Neuronal stem cell (in vitro differentiated cells): ENCODE data around the gene CEP85L.

Experiments used
- DNase-seq: peaks from one replicate; pipeline ENCODE4 v3.0.0-alpha.2; 2013; ENCODE audit warnings: low spot score
- H2AFZ ChIP-seq: one replicate; pipeline ENCODE4 v1.6.1; 2013; ENCODE audit warnings: mild to moderate bottlenecking, low read length, inconsistent platforms
- H2AK5ac ChIP-seq: 2 replicates; pipeline ENCODE4 v1.6.1; 2013; ENCODE audit warnings: low read depth, mild to moderate bottlenecking, inconsistent platforms, low read length, moderate library complexity, mixed read lengths
- H2BK120ac ChIP-seq: 2 replicates; pipeline ENCODE4 v1.6.1; 2013; ENCODE audit warnings: low read depth, mild to moderate bottlenecking, inconsistent platforms, low read length, moderate library complexity, mixed read lengths
- H2BK12ac ChIP-seq: one replicate; pipeline ENCODE4 v1.6.1; 2013; ENCODE audit warnings: low read length, inconsistent platforms
- H2BK15ac ChIP-seq: 2 replicates; pipeline ENCODE4 v1.6.1; 2013; ENCODE audit warnings: mild to moderate bottlenecking, low read length, inconsistent platforms, mixed read lengths
- H2BK5ac ChIP-seq: one replicate; pipeline ENCODE4 v1.6.1; 2013; ENCODE audit warnings: inconsistent platforms, mild to moderate bottlenecking, low read length, moderate library complexity
- H3K14ac ChIP-seq: one replicate; pipeline ENCODE4 v1.6.1; 2013; ENCODE audit warnings: low read length, inconsistent platforms
- H3K18ac ChIP-seq: 2 replicates; pipeline ENCODE4 v1.6.1; 2013; ENCODE audit warnings: low read length, inconsistent platforms
- H3K23ac ChIP-seq: 2 replicates; pipeline ENCODE4 v1.6.1; 2013; ENCODE audit warnings: low read depth, mild to moderate bottlenecking, mixed read lengths, low read length, inconsistent platforms; ENCODE audit not compliant: poor library complexity
- H3K27ac ChIP-seq: replicated peaks from 3 replicates; pipeline ENCODE4 v1.5.1; 2013; ENCODE audit warnings: low read length, inconsistent platforms
- H3K27me3 ChIP-seq, 3 experiments: 2 replicates each; pipeline ENCODE4 v1.6.1; 2013; ENCODE audit warnings: low read length in 3 of 3, mild to moderate bottlenecking in 2 of 3, inconsistent platforms in 1 of 3, low read depth in 1 of 3, mixed read lengths in 1 of 3, moderate library complexity in 1 of 3; ENCODE audit not compliant: control insufficient read depth in 3 of 3, insufficient read depth in 3 of 3
- H3K36me3 ChIP-seq, 2 donors: replicated peaks in 1 of 2; 2 replicates each; pipeline ENCODE4 v1.6.1; 2013; ENCODE audit warnings: low read length in 2 of 2; ENCODE audit not compliant: control insufficient read depth in 2 of 2, insufficient read depth in 2 of 2
- H3K4ac ChIP-seq: 2 replicates; pipeline ENCODE4 v1.6.1; 2013; ENCODE audit warnings: inconsistent platforms, mild to moderate bottlenecking, low read length, moderate library complexity
- H3K4me1 ChIP-seq, 2 donors: 1 replicate in 1 of 2; 2 replicates in 1 of 2; pipeline ENCODE4 v1.6.1; 2013; ENCODE audit warnings: low read length in 2 of 2, low read depth in 1 of 2; ENCODE audit not compliant: control insufficient read depth in 2 of 2, insufficient read depth in 1 of 2
- H3K4me2 ChIP-seq: one replicate; pipeline ENCODE4 v1.6.1; 2013; ENCODE audit warnings: mild to moderate bottlenecking, low read length, inconsistent platforms; ENCODE audit not compliant: insufficient read depth, poor library complexity, severe bottlenecking
- H3K4me3 ChIP-seq, 2 donors: 2 replicates each; pipeline ENCODE4 v1.5.1; 2013; ENCODE audit warnings: low read length in 2 of 2, mild to moderate bottlenecking in 2 of 2, inconsistent platforms in 1 of 2, moderate library complexity in 1 of 2
- H3K79me1 ChIP-seq: one replicate; pipeline ENCODE4 v1.6.1; 2013; ENCODE audit warnings: low read depth, mild to moderate bottlenecking, inconsistent platforms, low read length, moderate library complexity
- H3K9ac ChIP-seq: one replicate; pipeline ENCODE4 v1.6.1; 2013; ENCODE audit warnings: mild to moderate bottlenecking, low read depth, low read length, inconsistent platforms; ENCODE audit not compliant: poor library complexity
- H3K9me3 ChIP-seq, 2 donors: replicated peaks in 1 of 2; 2 replicates each; pipeline versions ENCODE3 to v1.6.1; 2013; ENCODE audit warnings: low read length in 2 of 2, mild to moderate bottlenecking in 2 of 2, inconsistent platforms in 1 of 2, low read depth in 1 of 2, mixed read lengths in 1 of 2, moderate library complexity in 1 of 2; ENCODE audit not compliant: control insufficient read depth in 2 of 2, insufficient read depth in 1 of 2
- H4K8ac ChIP-seq: one replicate; pipeline ENCODE4 v1.6.1; 2013; ENCODE audit warnings: low read depth, mild to moderate bottlenecking, inconsistent platforms, low read length, moderate library complexity
- H4K91ac ChIP-seq: one replicate; pipeline ENCODE4 v1.6.1; 2013; ENCODE audit warnings: low read length, low read depth, mild to moderate bottlenecking, inconsistent platforms; ENCODE audit not compliant: poor library complexity
- WGBS, 2 donors: extraction: QIAGEN DNeasy Blood & Tissue Kit; methylation state at CpG; one replicate each; pipeline ENCODE4 v1.1.7; 2013; ENCODE audit warnings: missing lambda C conversion rate in 2 of 2, mixed read lengths in 1 of 2; ENCODE audit not compliant: insufficient read length in 2 of 2, insufficient replicate concordance in 1 of 2; ENCODE audit errors: extremely low coverage in 2 of 2; 5-methylcytosine and 5-hydroxymethylcytosine counted together

The CEP85L gene

DNA sequence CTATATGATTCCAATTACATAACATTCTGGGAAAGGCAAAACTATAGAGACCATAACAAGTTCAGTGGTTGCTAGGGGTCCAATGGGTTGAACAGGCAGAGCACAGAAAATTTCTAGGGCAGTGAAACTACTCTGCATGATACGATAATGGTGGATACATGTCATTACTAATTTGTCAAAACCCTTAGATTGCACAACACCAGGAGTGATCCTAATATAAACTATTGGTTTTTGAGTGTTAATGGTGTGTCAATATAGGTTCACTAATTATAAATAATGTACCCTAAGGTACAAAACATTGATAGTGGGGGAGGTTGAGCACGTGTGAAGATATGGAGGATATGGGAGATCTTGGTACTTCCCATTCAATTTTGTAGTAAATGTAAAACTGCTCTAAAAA, 145.7 kb downstream of the CEP85L start:
- H2BK5ac ChIP-seq: no peak overlapping the region
- H3K4me1 ChIP-seq: no peaks in the 10 kb centered on the region
- no peak overlapping the region for H3K4me3 ChIP-seq
- H2BK15ac ChIP-seq: no peak overlapping the region
- H3K9ac ChIP-seq: no peak overlapping the region
- H3K27me3 ChIP-seq: no peaks in the 10 kb centered on the region
- H3K36me3 ChIP-seq: peaks cover 0 to 6% of the 10 kb centered on the region in 2 donors
- no peak overlapping the region for H2AFZ ChIP-seq
- no peak overlapping the region for H4K91ac ChIP-seq
- no peak overlapping the region for H3K23ac ChIP-seq
- H2BK120ac ChIP-seq: no peak overlapping the region
- no peaks in the 10 kb centered on the region for H3K79me1 ChIP-seq
- peaks cover 0 to 2% of the 10 kb centered on the region in 2 donors for H3K9me3 ChIP-seq
- no peak overlapping the region for H3K18ac ChIP-seq
- H2BK12ac ChIP-seq: no peak overlapping the region
- WGBS, 2 donors: no CpG with 5 or more reads among the region's 2 CpGs
- H3K4ac ChIP-seq: no peak overlapping the region
- H3K14ac ChIP-seq: no peak overlapping the region
- no peak overlapping the region for H3K4me2 ChIP-seq
- no peak overlapping the region for H4K8ac ChIP-seq
- H2AK5ac ChIP-seq: no peak overlapping the region
- no peak overlapping the region for H3K27ac ChIP-seq
- no peak for DNase-seq

DNA sequence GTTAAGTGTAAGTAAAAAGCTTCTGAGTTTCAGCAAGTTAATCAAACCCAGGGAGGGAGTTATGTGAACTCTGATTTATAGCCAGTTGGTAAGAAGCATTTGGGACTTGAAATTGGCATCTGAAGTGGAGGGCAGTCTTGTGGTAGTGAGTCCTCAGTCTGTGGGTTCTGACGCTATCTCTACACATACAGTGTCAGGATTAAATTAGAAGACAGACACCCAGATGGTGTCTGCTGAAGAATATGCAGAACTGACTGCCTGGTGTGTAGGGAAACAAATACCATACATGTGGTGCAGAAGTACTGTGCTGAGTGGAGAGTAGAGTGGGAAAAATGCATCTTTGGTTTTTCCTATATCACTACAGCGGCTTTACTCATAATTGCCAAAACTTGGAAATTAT, 146.8 kb downstream of the CEP85L start:
- H3K36me3 ChIP-seq: peaks cover 0 to 6% of the 10 kb centered on the region in 2 donors
- no peak for DNase-seq
- H3K4me3 ChIP-seq: no peak overlapping the region
- no peaks in the 10 kb centered on the region for H3K79me1 ChIP-seq
- H3K4ac ChIP-seq: no peak overlapping the region
- no peak overlapping the region for H4K91ac ChIP-seq
- no peak overlapping the region for H3K9ac ChIP-seq
- no peak overlapping the region for H3K18ac ChIP-seq
- no CpG with 5 or more reads among the region's 2 CpGs for WGBS, 2 donors
- no peak overlapping the region for H2BK15ac ChIP-seq
- no peak overlapping the region for H2BK12ac ChIP-seq
- H3K23ac ChIP-seq: no peak overlapping the region
- H2AFZ ChIP-seq: no peak overlapping the region
- no peak overlapping the region for H3K27ac ChIP-seq
- H2BK5ac ChIP-seq: no peak overlapping the region
- peaks cover 0 to 4% of the 10 kb centered on the region in 2 donors for H3K9me3 ChIP-seq
- no peaks in the 10 kb centered on the region for H3K4me1 ChIP-seq
- H2BK120ac ChIP-seq: no peak overlapping the region
- H2AK5ac ChIP-seq: no peak overlapping the region
- no peak overlapping the region for H3K4me2 ChIP-seq
- H3K27me3 ChIP-seq: no peaks in the 10 kb centered on the region
- no peak overlapping the region for H3K14ac ChIP-seq
- no peak overlapping the region for H4K8ac ChIP-seq

GRCh38 chr6:118502169-118502568, 149.2 kb downstream of the CEP85L start:
- H3K14ac ChIP-seq: no peak overlapping the region
- H3K4me1 ChIP-seq: no peaks in the 10 kb centered on the region
- no peak overlapping the region for H3K4me2 ChIP-seq
- H2BK15ac ChIP-seq: no peak overlapping the region
- no peaks in the 10 kb centered on the region for H3K79me1 ChIP-seq
- no peak overlapping the region for H3K27ac ChIP-seq
- H2BK120ac ChIP-seq: no peak overlapping the region
- H3K4me3 ChIP-seq: no peak overlapping the region
- no peak overlapping the region for H2BK5ac ChIP-seq
- H2AK5ac ChIP-seq: no peak overlapping the region
- H4K91ac ChIP-seq: no peak overlapping the region
- H3K36me3 ChIP-seq: peaks cover 0 to 6% of the 10 kb centered on the region in 2 donors
- H3K4ac ChIP-seq: no peak overlapping the region
- H3K18ac ChIP-seq: no peak overlapping the region
- no peak overlapping the region for H2AFZ ChIP-seq
- H4K8ac ChIP-seq: no peak overlapping the region
- no peaks in the 10 kb centered on the region for H3K27me3 ChIP-seq
- H3K9ac ChIP-seq: no peak overlapping the region
- peaks cover 0 to 4% of the 10 kb centered on the region in 2 donors for H3K9me3 ChIP-seq
- WGBS, 2 donors: no CpG with 5 or more reads among the region's 2 CpGs
- no peak overlapping the region for H2BK12ac ChIP-seq
- no peak overlapping the region for H3K23ac ChIP-seq
- DNase-seq: no peak

GRCh38 chr6:118501765-118502164, 149.6 kb downstream of the CEP85L start:
- Histone ChIP-seq H3K23ac (no peak overlapping the region), H2AK5ac (no peak overlapping the region), H4K8ac (no peak overlapping the region), H3K79me1 (no peaks in the 10 kb centered on the region), H3K4me3 (no peak overlapping the region), H2BK15ac (no peak overlapping the region), H3K36me3 (peaks cover 0 to 6% of the 10 kb centered on the region in 2 donors), H2BK120ac (no peak overlapping the region), H3K4me1 (no peaks in the 10 kb centered on the region), H3K9ac (no peak overlapping the region), H3K4ac (no peak overlapping the region), H2BK5ac (no peak overlapping the region), H4K91ac (no peak overlapping the region), H3K27me3 (no peaks in the 10 kb centered on the region), H2BK12ac (no peak overlapping the region), H3K27ac (no peak overlapping the region), H2AFZ (no peak overlapping the region), H3K9me3 (peaks cover 0 to 4% of the 10 kb centered on the region in 2 donors), H3K4me2 (no peak overlapping the region), H3K14ac (no peak overlapping the region), H3K18ac (no peak overlapping the region)
- no peak for DNase-seq
- no CpG with 5 or more reads among the region's 1 CpG for WGBS, 2 donors
